ENCODE results near the gene NSD2.
"Not testable (repeated sequence)": the region's sequence is repeated elsewhere in the genome, so short reads cannot be mapped to it uniquely, and the experiment has no call there.

The NSD2 gene

GRCh38 chr4:1991596-1992434 lies 120.6 kb downstream of the NSD2 start:
- no peaks in the 10 kb centered on the region for H3K4me1 ChIP-seq (ENCODE audit: control insufficient read depth, insufficient read depth, low read length)
- H3K4me3 ChIP-seq (ENCODE audit: low read length) = no peak overlapping the region
- no peaks in the 10 kb centered on the region for H3K27me3 ChIP-seq (ENCODE audit: control insufficient read depth, insufficient read depth, low read length)
- peaks cover 17% of the 10 kb centered on the region for H3K36me3 ChIP-seq (ENCODE audit: control insufficient read depth, insufficient read depth, low read length)
- H3K9ac ChIP-seq (ENCODE audit: low read length) = no peak overlapping the region
- no peak overlapping the region for H3K27ac ChIP-seq (ENCODE audit: low read depth, low read length)

- Histone ChIP-seq H3K9ac (ENCODE audit: low read length) (no peak overlapping the region), H3K27ac (ENCODE audit: low read depth, low read length) (no peak overlapping the region), H3K27me3 (ENCODE audit: control insufficient read depth, insufficient read depth, low read length) (no peaks in the 10 kb centered on the region), H3K4me3 (ENCODE audit: low read length) (no peak overlapping the region), H3K4me1 (ENCODE audit: control insufficient read depth, insufficient read depth, low read length) (no peaks in the 10 kb centered on the region), H3K36me3 (ENCODE audit: control insufficient read depth, insufficient read depth, low read length) (peaks cover 13% of the 10 kb centered on the region)
Observed at GRCh38 chr4:1992468-1993168, 121.4 kb downstream of the NSD2 start.

DNA sequence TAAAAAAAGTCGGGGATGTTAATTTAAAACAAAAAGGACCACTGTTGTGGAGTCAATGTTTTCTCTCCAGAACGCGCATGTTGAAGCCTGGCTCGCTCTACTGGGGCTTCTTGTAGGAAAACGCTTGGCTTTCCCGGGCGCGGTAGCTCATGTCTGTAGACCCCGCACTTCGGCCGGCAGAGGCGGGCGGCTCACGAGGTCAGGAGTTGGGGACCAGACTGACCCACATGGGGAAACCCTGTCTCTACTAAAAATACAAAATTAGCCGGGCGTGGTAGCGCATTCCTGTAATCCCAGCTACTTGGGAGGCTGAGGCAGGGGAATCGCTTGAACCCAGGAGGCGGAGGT lies 122.0 kb downstream of the NSD2 start:
- Histone ChIP-seq H3K27me3 (ENCODE audit: control insufficient read depth, insufficient read depth, low read length) (no peaks in the 10 kb centered on the region), H3K4me1 (ENCODE audit: control insufficient read depth, insufficient read depth, low read length) (no peaks in the 10 kb centered on the region), H3K4me3 (ENCODE audit: low read length) (no peak overlapping the region), H3K27ac (ENCODE audit: low read depth, low read length) (no peak overlapping the region), H3K9ac (ENCODE audit: low read length) (no peak overlapping the region), H3K36me3 (ENCODE audit: control insufficient read depth, insufficient read depth, low read length) (peaks cover 10% of the 10 kb centered on the region)

- not testable (repeated sequence) for H3K4me1 ChIP-seq (ENCODE audit: control insufficient read depth, insufficient read depth, low read length); H3K27me3 ChIP-seq (ENCODE audit: control insufficient read depth, insufficient read depth, low read length); H3K27ac ChIP-seq (ENCODE audit: low read depth, low read length); H3K9ac ChIP-seq (ENCODE audit: low read length); H3K36me3 ChIP-seq (ENCODE audit: control insufficient read depth, insufficient read depth, low read length); H3K4me3 ChIP-seq (ENCODE audit: low read length)
Observed at GRCh38 chr4:1993718-1994516, 122.7 kb downstream of the NSD2 start.

DNA sequence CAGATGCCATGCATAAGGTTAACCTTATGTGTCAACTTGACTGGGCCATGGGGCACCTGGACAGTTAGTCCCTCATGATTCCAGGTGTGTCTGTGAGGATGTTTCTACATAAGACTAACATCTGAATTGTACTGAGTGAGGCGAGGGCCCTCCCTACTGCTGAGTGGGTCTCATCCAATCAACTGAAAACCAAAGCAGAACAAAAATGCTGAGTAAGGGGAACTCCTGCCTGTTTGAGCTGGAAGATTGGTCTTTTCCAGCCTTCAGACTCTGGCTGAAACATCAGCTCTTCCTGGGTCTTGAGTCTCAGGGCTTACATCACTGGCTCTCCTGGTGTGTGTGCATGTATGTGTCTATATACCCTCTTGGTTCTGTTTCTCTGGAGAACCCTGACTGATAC lies 123.7 kb downstream of the NSD2 start:
- H3K4me3 ChIP-seq (ENCODE audit: low read length) = no peak overlapping the region
- H3K9ac ChIP-seq (ENCODE audit: low read length) = no peak overlapping the region
- peaks cover 3% of the 10 kb centered on the region for H3K36me3 ChIP-seq (ENCODE audit: control insufficient read depth, insufficient read depth, low read length)
- H3K27ac ChIP-seq (ENCODE audit: low read depth, low read length) = no peak overlapping the region
- no peaks in the 10 kb centered on the region for H3K27me3 ChIP-seq (ENCODE audit: control insufficient read depth, insufficient read depth, low read length)
- no peaks in the 10 kb centered on the region for H3K4me1 ChIP-seq (ENCODE audit: control insufficient read depth, insufficient read depth, low read length)

DNA sequence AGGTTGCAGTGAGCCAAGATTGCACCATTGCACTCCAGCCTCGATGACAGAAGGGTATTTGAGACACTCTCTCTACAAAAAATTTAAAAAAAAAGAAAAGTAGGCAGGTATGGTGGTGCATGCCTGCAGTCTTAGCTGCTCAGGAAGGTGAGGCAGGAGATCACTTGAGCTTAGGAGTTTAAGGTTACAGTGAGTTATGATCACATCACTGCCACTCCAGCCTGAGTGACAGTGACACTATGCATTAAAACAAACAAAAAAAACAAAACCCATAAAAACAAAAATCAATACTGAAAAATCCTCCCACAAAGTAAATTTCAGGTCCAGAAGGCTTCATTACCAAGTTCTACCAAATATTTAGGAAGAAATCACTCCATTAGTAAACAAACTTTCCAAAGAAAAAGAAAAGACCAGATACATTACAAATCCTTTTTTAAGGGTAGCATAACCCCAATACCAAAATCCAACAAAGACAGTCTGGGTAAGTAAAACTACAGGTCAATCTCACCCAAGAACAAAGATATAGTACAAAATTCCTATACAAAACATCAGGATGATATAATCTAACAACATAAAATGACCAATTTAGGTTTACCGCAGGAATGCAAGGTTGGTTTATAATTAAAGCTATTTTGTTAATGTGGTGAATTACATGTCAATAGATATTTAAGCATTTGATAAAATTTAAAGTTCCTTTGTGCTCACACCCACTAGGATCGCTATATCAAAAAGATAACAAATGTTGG lies 125.8 kb downstream of the NSD2 start:
- H3K27me3 ChIP-seq (ENCODE audit: control insufficient read depth, insufficient read depth, low read length) = no peaks in the 10 kb centered on the region
- no peak overlapping the region for H3K27ac ChIP-seq (ENCODE audit: low read depth, low read length)
- H3K4me1 ChIP-seq (ENCODE audit: control insufficient read depth, insufficient read depth, low read length) = no peaks in the 10 kb centered on the region
- H3K4me3 ChIP-seq (ENCODE audit: low read length) = no peak overlapping the region
- H3K36me3 ChIP-seq (ENCODE audit: control insufficient read depth, insufficient read depth, low read length) = no peaks in the 10 kb centered on the region
- H3K9ac ChIP-seq (ENCODE audit: low read length) = no peak overlapping the region

- no peak overlapping the region for H3K27ac ChIP-seq (ENCODE audit: low read depth, low read length)
- H3K36me3 ChIP-seq (ENCODE audit: control insufficient read depth, insufficient read depth, low read length) = no peaks in the 10 kb centered on the region
- no peaks in the 10 kb centered on the region for H3K4me1 ChIP-seq (ENCODE audit: control insufficient read depth, insufficient read depth, low read length)
Observed at GRCh38 chr4:1997712-1998111, 126.5 kb downstream of the NSD2 start.

DNA sequence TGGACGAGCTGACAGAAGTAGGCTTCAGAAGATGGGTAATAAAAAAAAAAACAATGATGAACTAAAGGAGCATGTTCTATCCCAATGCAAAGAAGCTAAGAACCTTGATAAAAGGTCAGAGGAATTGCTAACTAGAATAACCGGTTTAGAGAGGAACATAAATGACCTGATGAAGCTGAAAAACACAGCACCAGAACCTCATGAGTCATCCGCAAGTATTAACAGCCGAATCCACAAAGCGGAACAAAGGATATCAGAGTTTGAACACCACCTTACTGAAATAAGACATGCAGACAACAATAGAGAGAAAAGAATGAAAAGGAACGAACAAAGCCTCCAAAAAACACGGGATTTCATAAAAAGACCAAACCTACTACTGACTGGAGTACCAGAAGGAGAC lies 127.1 kb downstream of the NSD2 start:
- no peak overlapping the region for H3K4me3 ChIP-seq (ENCODE audit: low read length)
- H3K27me3 ChIP-seq (ENCODE audit: control insufficient read depth, insufficient read depth, low read length) = no peaks in the 10 kb centered on the region
- no peaks in the 10 kb centered on the region for H3K36me3 ChIP-seq (ENCODE audit: control insufficient read depth, insufficient read depth, low read length)
- no peaks in the 10 kb centered on the region for H3K4me1 ChIP-seq (ENCODE audit: control insufficient read depth, insufficient read depth, low read length)
- H3K9ac ChIP-seq (ENCODE audit: low read length) = no peak overlapping the region
- H3K27ac ChIP-seq (ENCODE audit: low read depth, low read length) = no peak overlapping the region

More at GRCh38 chr4:1997712-1998111, 126.5 kb downstream of the NSD2 start:
- Histone ChIP-seq H3K9ac (ENCODE audit: low read length) (no peak overlapping the region), H3K4me3 (ENCODE audit: low read length) (no peak overlapping the region), H3K27me3 (ENCODE audit: control insufficient read depth, insufficient read depth, low read length) (no peaks in the 10 kb centered on the region)

- not testable (repeated sequence) for H3K9ac ChIP-seq (ENCODE audit: low read length); H3K4me3 ChIP-seq (ENCODE audit: low read length); H3K27ac ChIP-seq (ENCODE audit: low read depth, low read length); H3K4me1 ChIP-seq (ENCODE audit: control insufficient read depth, insufficient read depth, low read length); H3K27me3 ChIP-seq (ENCODE audit: control insufficient read depth, insufficient read depth, low read length); H3K36me3 ChIP-seq (ENCODE audit: control insufficient read depth, insufficient read depth, low read length)
Observed at GRCh38 chr4:1999308-1999707, 128.1 kb downstream of the NSD2 start.

- not testable (repeated sequence) for H3K4me3 ChIP-seq (ENCODE audit: low read length); H3K27ac ChIP-seq (ENCODE audit: low read depth, low read length); H3K36me3 ChIP-seq (ENCODE audit: control insufficient read depth, insufficient read depth, low read length); H3K9ac ChIP-seq (ENCODE audit: low read length); H3K27me3 ChIP-seq (ENCODE audit: control insufficient read depth, insufficient read depth, low read length); H3K4me1 ChIP-seq (ENCODE audit: control insufficient read depth, insufficient read depth, low read length)
Observed at GRCh38 chr4:2003361-2003760, 132.2 kb downstream of the NSD2 start.

- Histone ChIP-seq H3K9ac (ENCODE audit: low read length) (no peak overlapping the region), H3K4me3 (ENCODE audit: low read length) (no peak overlapping the region), H3K27ac (ENCODE audit: low read depth, low read length) (no peak overlapping the region), H3K36me3 (ENCODE audit: control insufficient read depth, insufficient read depth, low read length) (no peaks in the 10 kb centered on the region), H3K27me3 (ENCODE audit: control insufficient read depth, insufficient read depth, low read length) (no peaks in the 10 kb centered on the region), H3K4me1 (ENCODE audit: control insufficient read depth, insufficient read depth, low read length) (peaks cover 7% of the 10 kb centered on the region)
Observed at GRCh38 chr4:2006367-2006766, 135.2 kb downstream of the NSD2 start.

Data from rectal smooth muscle tissue (tissue), 1 donor.